Mucosa of descending colon (tissue), 3 donors: Measurements from ENCODE around the gene CLEC9A. TPM values are rescaled to one million over a fixed set of nuclear protein-coding genes. Genes with fewer than 3 reads are reported as not detected.

Experiments
- ATAC-seq: fragments of 200-7000 bp; cut with Tn5 transposase; one replicate; pipeline ENCODE4 v1.9.1; 2020; ENCODE audit warnings: mild to moderate bottlenecking, moderate library complexity
- DNase-seq, 3 donors: peaks; one replicate each; pipeline ENCODE4 v3.0.0-alpha.2; 2020
- H3K36me3 ChIP-seq: fragments of 200-600 bp; one replicate; pipeline ENCODE4 v1.8.0; 2021; ENCODE audit warnings: low read depth, mild to moderate bottlenecking
- H3K4me1 ChIP-seq: fragments of 200-600 bp; one replicate; pipeline ENCODE4 v1.8.0; 2021; ENCODE audit warnings: low read depth, mild to moderate bottlenecking
- H3K4me3 ChIP-seq: fragments of 200-600 bp; one replicate; pipeline ENCODE4 v1.8.0; 2021; ENCODE audit warnings: mild to moderate bottlenecking
- H3K9me3 ChIP-seq: fragments of 200-600 bp; one replicate; pipeline ENCODE4 v1.8.0; 2021; ENCODE audit warnings: mild to moderate bottlenecking
- intact Hi-C, 2 donors: fragments of 100-400 bp; cut with DNase I in 1 of 2; cut with micrococcal nuclease in 1 of 2; formaldehyde crosslinking; loops; one replicate each; pipeline versions ENCODE4 v1.11.0 to v1.11.1; 2022; cut with DNase I, micrococcal nuclease
- total RNA-seq, 3 donors: library from RNA; stranded (reverse); fragmentation: NEBNext Ultra II Directional in 2 of 3; extraction: Animal tissue kit (Norgen Biotek cat#: 25700) in 2 of 3; gene quantifications; one replicate each; pipeline versions ENCODE4 v1.2.1 to v1.2.4, GENCODE V29; 2021 to 2023
- TF ChIP-seq, protein P1 (sequence below): fragments of 200-600 bp; IDR thresholded peaks from one replicate; pipeline ENCODE4 v1.8.0; 2022; ENCODE audit warnings: antibody characterized with exemption, mild to moderate bottlenecking
- donor health status: DM: no; HTN: no; CAD: no; lungs with moderate emphysema.
- donor health status: DM: no; HTN: no; CAD: no.
- donor health status: DM: no; HTN: yes; CAD: no.

CLEC9A gene
- total RNA-seq, 3 donors from 2014 or later: 0.39 to 0.47 TPM; not detected in 1

DNA sequence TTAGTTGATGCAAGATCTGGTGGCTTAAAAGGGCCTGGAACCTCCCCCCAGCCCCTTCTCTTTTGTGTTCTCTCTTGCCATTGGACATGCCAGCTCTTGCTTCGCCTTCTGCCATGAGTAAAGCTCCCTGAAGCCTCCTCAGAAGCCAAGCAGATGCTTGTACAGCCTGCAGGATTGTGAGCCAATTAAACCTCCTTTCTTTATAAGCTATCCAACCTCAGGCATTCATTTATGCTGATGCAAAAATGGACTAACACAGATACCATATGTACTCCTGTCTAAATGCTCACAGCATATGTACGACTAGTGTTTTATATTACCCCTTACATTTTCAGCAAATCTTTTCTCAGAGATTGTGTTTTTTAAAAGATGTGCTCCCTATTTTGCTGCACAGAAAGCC lies 41.6 kb downstream of the CLEC9A start:
- ATAC-seq: no peak
- TF ChIP-seq, protein P1, sequence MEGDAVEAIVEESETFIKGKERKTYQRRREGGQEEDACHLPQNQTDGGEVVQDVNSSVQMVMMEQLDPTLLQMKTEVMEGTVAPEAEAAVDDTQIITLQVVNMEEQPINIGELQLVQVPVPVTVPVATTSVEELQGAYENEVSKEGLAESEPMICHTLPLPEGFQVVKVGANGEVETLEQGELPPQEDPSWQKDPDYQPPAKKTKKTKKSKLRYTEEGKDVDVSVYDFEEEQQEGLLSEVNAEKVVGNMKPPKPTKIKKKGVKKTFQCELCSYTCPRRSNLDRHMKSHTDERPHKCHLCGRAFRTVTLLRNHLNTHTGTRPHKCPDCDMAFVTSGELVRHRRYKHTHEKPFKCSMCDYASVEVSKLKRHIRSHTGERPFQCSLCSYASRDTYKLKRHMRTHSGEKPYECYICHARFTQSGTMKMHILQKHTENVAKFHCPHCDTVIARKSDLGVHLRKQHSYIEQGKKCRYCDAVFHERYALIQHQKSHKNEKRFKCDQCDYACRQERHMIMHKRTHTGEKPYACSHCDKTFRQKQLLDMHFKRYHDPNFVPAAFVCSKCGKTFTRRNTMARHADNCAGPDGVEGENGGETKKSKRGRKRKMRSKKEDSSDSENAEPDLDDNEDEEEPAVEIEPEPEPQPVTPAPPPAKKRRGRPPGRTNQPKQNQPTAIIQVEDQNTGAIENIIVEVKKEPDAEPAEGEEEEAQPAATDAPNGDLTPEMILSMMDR: no peak
- intact Hi-C loops: no loop called here
- Histone ChIP-seq H3K9me3 (no peaks in the 10 kb centered on the region), H3K36me3 (no peaks in the 10 kb centered on the region), H3K4me3 (no peak overlapping the region), H3K4me1 (no peaks in the 10 kb centered on the region)
- no peak for DNase-seq

DNA sequence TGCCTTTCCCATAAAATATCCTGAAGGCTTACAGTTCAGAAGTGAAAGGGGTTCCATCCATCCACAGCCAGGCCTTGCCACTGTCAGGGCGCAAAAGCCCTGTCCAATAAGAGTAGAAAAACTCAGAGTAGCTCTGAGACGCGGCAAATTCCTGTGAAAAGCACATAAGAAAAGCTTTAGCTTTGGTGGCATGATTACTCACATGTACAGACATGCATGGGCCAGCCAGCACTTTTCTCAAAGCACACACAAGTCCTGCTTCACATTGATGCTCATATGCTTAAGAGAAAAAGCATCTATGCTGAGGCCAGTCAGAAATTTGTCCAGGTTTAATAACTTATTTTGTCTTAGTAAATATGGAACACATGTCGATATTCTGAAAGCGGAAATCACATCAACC lies 42.8 kb downstream of the CLEC9A start:
- TF ChIP-seq, protein P1: no peak
- Histone ChIP-seq H3K4me1 (no peaks in the 10 kb centered on the region), H3K9me3 (no peaks in the 10 kb centered on the region), H3K36me3 (no peaks in the 10 kb centered on the region), H3K4me3 (no peak overlapping the region)
- DNase-seq (no peak), ATAC-seq (no peak)
- intact Hi-C loops: no loop called here

DNA sequence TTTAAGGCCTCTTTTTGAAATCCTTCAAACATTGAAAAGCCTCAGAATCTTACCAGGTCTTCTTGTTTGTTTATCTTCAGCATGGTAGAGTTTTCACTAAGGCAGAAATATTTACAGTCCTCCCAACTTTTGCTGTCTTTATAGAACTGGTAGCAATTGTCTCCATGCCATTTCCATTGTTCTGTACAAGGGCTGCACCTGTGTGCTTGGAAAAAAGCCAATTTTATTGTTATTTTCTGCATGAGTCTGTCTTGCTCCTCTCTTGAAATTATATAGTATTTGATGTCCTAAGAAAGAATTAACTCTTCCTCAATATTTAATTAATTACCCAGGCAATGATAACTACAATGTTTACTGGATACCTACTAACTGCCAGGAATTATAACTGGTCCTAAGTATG lies 45.0 kb downstream of the CLEC9A start:
- DNase-seq (no peak), ATAC-seq (no peak)
- TF ChIP-seq, protein P1: no peak
- intact Hi-C loops: no loop called here
- Histone ChIP-seq H3K4me1 (no peaks in the 10 kb centered on the region), H3K4me3 (no peak overlapping the region), H3K9me3 (no peaks in the 10 kb centered on the region), H3K36me3 (no peaks in the 10 kb centered on the region)

DNA sequence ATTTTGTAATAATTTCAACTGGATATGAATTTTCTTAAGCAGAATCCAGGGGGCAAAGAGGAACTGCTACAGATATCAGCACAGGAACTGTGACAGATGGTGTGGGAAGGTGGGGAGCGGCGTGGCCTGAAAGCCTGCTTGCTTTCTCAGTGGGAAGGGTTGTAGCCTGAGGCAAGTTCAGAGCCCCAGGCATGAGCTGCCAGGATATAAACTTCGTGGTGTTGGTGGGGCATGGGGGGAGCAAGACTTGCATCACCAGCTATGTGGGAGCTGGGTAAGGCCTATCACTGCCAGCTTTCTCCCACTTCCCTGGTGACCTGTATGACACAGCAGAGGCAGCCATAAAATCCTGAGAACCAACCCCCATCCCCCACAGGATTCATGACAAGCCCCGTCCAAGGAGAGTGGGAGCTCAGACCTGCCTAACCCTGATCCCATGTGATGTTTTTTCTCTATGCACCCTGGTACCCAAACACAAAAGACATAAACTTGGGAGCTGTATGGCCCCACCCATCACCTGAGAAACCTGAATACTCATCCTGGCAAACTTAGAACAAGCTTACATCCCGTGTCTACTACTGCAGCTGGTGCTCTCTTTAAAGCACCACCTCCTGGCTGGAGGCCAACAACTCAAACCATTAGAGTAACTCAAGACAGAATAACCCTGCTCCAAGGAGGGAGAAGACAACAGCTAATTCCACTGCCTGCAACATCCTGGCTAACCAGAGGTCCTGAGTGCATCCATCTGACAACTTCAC lies 51.8 kb downstream of the CLEC9A start:
- no peak for DNase-seq
- no peaks in the 10 kb centered on the region for H3K9me3 ChIP-seq
- intact Hi-C loops: no loop called here
- no peaks in the 10 kb centered on the region for H3K36me3 ChIP-seq
- TF ChIP-seq, protein P1: no peak
- H3K4me3 ChIP-seq: no peak overlapping the region
- no peaks in the 10 kb centered on the region for H3K4me1 ChIP-seq
- ATAC-seq: no peak

DNA sequence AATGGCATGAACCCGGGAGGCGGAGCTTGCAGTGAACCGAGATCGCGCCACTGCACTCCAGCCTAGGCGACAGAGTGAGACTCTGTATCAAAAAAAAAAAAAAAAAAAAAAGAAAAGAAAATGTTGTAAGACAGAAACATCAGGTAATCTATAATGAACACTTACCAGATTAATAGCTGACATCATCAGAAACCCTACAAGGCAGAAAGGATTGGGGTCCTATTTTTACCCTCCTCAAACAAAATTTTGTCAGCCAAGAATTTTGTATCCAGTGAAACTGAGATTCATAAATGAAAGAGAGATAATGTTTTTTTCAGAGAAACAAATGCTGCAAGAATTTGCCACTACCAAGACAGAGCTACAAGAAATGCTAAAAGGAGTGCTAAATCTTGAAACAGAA lies 54.3 kb downstream of the CLEC9A start:
- DNase-seq (no peak), ATAC-seq (no peak)
- no peak overlapping the region for H3K4me3 ChIP-seq
- no peaks in the 10 kb centered on the region for H3K9me3 ChIP-seq
- no peaks in the 10 kb centered on the region for H3K4me1 ChIP-seq
- no peaks in the 10 kb centered on the region for H3K36me3 ChIP-seq
- TF ChIP-seq, protein P1: no peak
- intact Hi-C loops: no loop called here

DNA sequence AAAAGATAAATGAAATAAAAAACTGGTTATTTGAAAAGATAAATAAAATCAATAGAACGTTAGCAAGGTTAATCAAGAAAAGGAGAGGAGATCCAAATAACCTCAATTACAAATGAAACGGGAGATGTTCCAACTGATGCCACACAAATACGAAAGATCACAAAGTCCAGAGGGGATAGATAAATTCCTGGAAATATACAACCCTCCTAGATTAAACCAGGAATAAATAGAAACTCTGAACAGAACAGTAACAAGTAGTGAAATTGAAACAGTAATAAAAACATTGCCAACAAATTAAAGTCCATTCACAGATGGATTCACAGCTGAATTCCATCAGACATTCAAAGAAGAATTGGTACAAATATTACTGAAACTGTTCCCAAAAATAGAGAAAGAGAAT lies 55.9 kb downstream of the CLEC9A start:
- DNase-seq (no peak), ATAC-seq (no peak)
- TF ChIP-seq, protein P1: no peak
- Histone ChIP-seq H3K9me3 (no peaks in the 10 kb centered on the region), H3K4me3 (no peak overlapping the region), H3K36me3 (no peaks in the 10 kb centered on the region), H3K4me1 (no peaks in the 10 kb centered on the region)
- intact Hi-C loops: no loop called here
